ENCODE results near the gene H2BW2. TPM values are rescaled to one million over a fixed set of nuclear protein-coding genes. Genes with fewer than 3 reads are reported as not detected.

The H2BW2 gene
- total RNA-seq (2022; extraction: Qiagen RNA extraction) = not detected in 5 replicates

GRCh38 chrX:104039689-104040505 lies at the start of gene H2BW2:
TSS of gene H2BW2 (plus strand) at chrX:104039956. CDS start at chrX:104039995, 39 bp downstream.

GRCh38 chrX:104013606-104014005 lies 26.1 kb upstream of the H2BW2 start, which contains the start of gene H2BW1:
TSS of gene H2BW1 (minus strand) at chrX:104013708. CDS start at chrX:104013576, 132 bp downstream.

GRCh38 chrX:104075778-104076445 lies 36.2 kb downstream of the H2BW2 start, which contains the start of gene TMSB15C:
TSS of gene TMSB15C (minus strand) at chrX:104076236.

Other genes starting within 250 kb of the H2BW2 start
- 0.02 to 0.05 TPM (median 0.03 TPM) in 4 of 5 replicates, not detected in the other for gene RAB9B, start 207.7 kb upstream of the H2BW2 start, total RNA-seq (2022; extraction: Qiagen RNA extraction)
- 5.0 to 7.5 TPM (median 5.9 TPM) in 5 replicates for gene TMSB15B, start 77.3 kb upstream of the H2BW2 start, total RNA-seq (2022; extraction: Qiagen RNA extraction)
- gene H2BW1, start 26.2 kb upstream of the H2BW2 start, total RNA-seq (2022; extraction: Qiagen RNA extraction) = not detected in 5 replicates
- gene TMSB15C, start 36.3 kb downstream of the H2BW2 start, total RNA-seq (2022; extraction: Qiagen RNA extraction) = 0.07 to 0.13 TPM (median 0.11 TPM) in 4 of 5 replicates, not detected in the other
- 0.02 to 0.24 TPM (median 0.09 TPM) in 4 of 5 replicates, not detected in the other for gene ZCCHC18, start 72.6 kb downstream of the H2BW2 start, total RNA-seq (2022; extraction: Qiagen RNA extraction)
- 3.2 to 4.2 TPM (median 3.4 TPM) in 5 replicates for gene SLC25A53, start 117.1 kb downstream of the H2BW2 start, total RNA-seq (2022; extraction: Qiagen RNA extraction)
- gene FAM199X, start 126.5 kb downstream of the H2BW2 start, total RNA-seq (2022; extraction: Qiagen RNA extraction) = 14.8 to 20.7 TPM (median 19.4 TPM) in 5 replicates
- gene ESX1, start 215.0 kb downstream of the H2BW2 start, total RNA-seq (2022; extraction: Qiagen RNA extraction) = 0.05 to 0.15 TPM (median 0.09 TPM) in 3 of 5 replicates, not detected in the others